HepG2 (cell line): ENCODE results near the gene LDLRAD3. TPM values are rescaled to one million over a fixed set of nuclear protein-coding genes. Genes with fewer than 3 reads are reported as not detected.

ENCODE experiments used
- ATAC-seq: fragments of 200-7000 bp; cut with Tn5 transposase; 3 replicates; pipeline ENCODE4 v1.9.1; 2020; ENCODE audit warnings: mild to moderate bottlenecking, moderate library complexity
- BruUV-seq: library from RNA; stranded (reverse); fragments of 400-500 nt; replicated peaks from 2 replicates; lab custom pipeline; 2021; lab: Mats Ljungman, UMichigan
- CTCF ChIA-PET: fragments of 300-600 bp; formaldehyde crosslinking; extraction: SDS; loops from one replicate; lab custom pipeline; 2021; ENCODE audit warnings: low total read pairs, inconsistent platforms, low intra/inter-chr PET ratio; lab: Yijun Ruan, JAX
- POLR2A ChIA-PET: fragments of 350-600 bp; sonication (Branson Sonifier 250); formaldehyde crosslinking; loops from one replicate; lab custom pipeline; 2020; ENCODE audit warnings: antibody characterized with exemption, inconsistent platforms; lab: Yijun Ruan, JAX
- DNase-seq: peaks from one replicate; pipeline ENCODE4 v3.0.0-alpha.2; 2015; ENCODE audit warnings: low spot score
- FAIRE-seq: peaks from 3 replicates; lab custom pipeline; 2011; peaks lifted over from hg19 to GRCh38; lab: Jason Lieb, UNC
- H2AFZ ChIP-seq: one replicate; pipeline ENCODE4 v1.6.1; 2011; ENCODE audit warnings: low read length, inconsistent platforms
- H3K27ac ChIP-seq: fragments of 300-600 bp; 3 replicates; pipeline ENCODE4 v1.8.0; 2011; ENCODE audit warnings: mixed run types, mild to moderate bottlenecking, mixed read lengths, low read length, inconsistent platforms; ENCODE audit not compliant: insufficient read depth; ENCODE audit errors: extremely low read length
- H3K27me3 ChIP-seq, 2 experiments: fragments of 200-600 bp in 1 of 2; 2 replicates in 1 of 2; 3 replicates in 1 of 2; pipeline versions ENCODE4 v1.6.0 to v1.8.0; 2011; ENCODE audit warnings: low read length in 2 of 2, mild to moderate bottlenecking in 2 of 2, moderate library complexity in 2 of 2, inconsistent platforms in 1 of 2; ENCODE audit not compliant: insufficient read depth in 2 of 2, control insufficient read depth in 1 of 2
- H3K36me3 ChIP-seq, 2 experiments: fragments of 200-600 bp in 1 of 2; replicated peaks in 1 of 2; 2 replicates in 1 of 2; 3 replicates in 1 of 2; pipeline versions ENCODE4 v1.5.1 to v1.8.0; 2011; ENCODE audit warnings: low read length in 2 of 2, inconsistent platforms in 1 of 2; ENCODE audit not compliant: insufficient read depth in 2 of 2, control insufficient read depth in 1 of 2
- H3K4me1 ChIP-seq: 2 replicates; pipeline ENCODE4 v1.5.1; 2012; ENCODE audit warnings: low read length, inconsistent platforms; ENCODE audit not compliant: insufficient read depth
- H3K4me2 ChIP-seq: 2 replicates; pipeline ENCODE4 v1.6.0; 2011; ENCODE audit warnings: low read depth, low read length, inconsistent platforms
- H3K4me3 ChIP-seq, 3 experiments: fragments of 200-600 bp in 1 of 3; sonication (generic), shearing (Covaris generic) in 1 of 3; replicated peaks in 1 of 3; 2 replicates each; pipeline ENCODE4 v1.5.1; 2011 to 2016; ENCODE audit warnings: low read length in 3 of 3, inconsistent platforms in 2 of 3, low read depth in 2 of 3, mild to moderate bottlenecking in 2 of 3, control low read depth in 1 of 3, mixed read lengths in 1 of 3; ENCODE audit not compliant: insufficient read depth in 1 of 3
- H3K79me2 ChIP-seq: one replicate; pipeline ENCODE4 v1.6.1; 2011; ENCODE audit warnings: low read length, inconsistent platforms; ENCODE audit not compliant: insufficient read depth
- H3K9ac ChIP-seq: 2 replicates; pipeline ENCODE4 v1.6.0; 2011; ENCODE audit warnings: mild to moderate bottlenecking, low read depth, low read length, inconsistent platforms; ENCODE audit not compliant: insufficient read depth
- H3K9me3 ChIP-seq: 2 replicates; pipeline ENCODE4 v1.5.1; 2012; ENCODE audit warnings: mild to moderate bottlenecking, low read length
- H4K20me1 ChIP-seq: 2 replicates; pipeline ENCODE4 v1.6.0; 2011; ENCODE audit warnings: inconsistent platforms, mild to moderate bottlenecking, low read length, moderate library complexity; ENCODE audit not compliant: insufficient read depth
- ARNT ChIP-seq: fragments of 450-650 bp; IDR thresholded peaks from 2 replicates; pipeline ENCODE4 v1.6.1; 2017
- CC2D1A ChIP-seq: sonication (generic); formaldehyde crosslinking; IDR thresholded peaks from 2 replicates; pipeline ENCODE4 v1.8.1; 2023; ENCODE audit warnings: mild to moderate bottlenecking, missing genetic modification reagents
- ELF3 ChIP-seq: IDR thresholded peaks from 2 replicates; pipeline ENCODE4 v1.6.1; 2016; ENCODE audit warnings: missing genetic modification reagents, missing compliant biosample characterization
- HOXA7 ChIP-seq: sonication (generic); formaldehyde crosslinking; IDR thresholded peaks from 2 replicates; pipeline ENCODE4 v1.8.1; 2022; ENCODE audit warnings: mild to moderate bottlenecking, missing genetic modification reagents, moderate library complexity
- MIXL1 ChIP-seq: IDR thresholded peaks from 2 replicates; pipeline ENCODE4 v1.6.1; 2016
- NR2F6 ChIP-seq, 2 experiments: IDR thresholded peaks; 2 replicates each; pipeline ENCODE4 v1.6.1; 2016; ENCODE audit warnings: antibody characterized with exemption in 1 of 2, mild to moderate bottlenecking in 1 of 2
- PAF1 ChIP-seq: IDR thresholded peaks from 2 replicates; pipeline ENCODE4 v1.6.1; 2016; ENCODE audit warnings: missing genetic modification reagents, missing compliant biosample characterization
- PCBP1 ChIP-seq: fragments of 200-400 bp; formaldehyde crosslinking; IDR thresholded peaks from 2 replicates; pipeline ENCODE4 v1.6.1; 2017; ENCODE audit warnings: mild to moderate bottlenecking, low read depth, low read length, borderline replicate concordance
- SIN3A ChIP-seq: IDR thresholded peaks from 2 replicates; pipeline ENCODE4 v1.6.1; 2011; ENCODE audit warnings: low read depth, mild to moderate bottlenecking, control low read depth, low read length, borderline replicate concordance
- SMARCE1 ChIP-seq: fragments of 450-650 bp; IDR thresholded peaks from 2 replicates; pipeline ENCODE4 v1.6.1; 2017; ENCODE audit warnings: borderline replicate concordance
- SUZ12 ChIP-seq: fragments of 150-350 bp; IDR thresholded peaks from 2 replicates; pipeline ENCODE4 v1.6.1; 2014; ENCODE audit warnings: low read depth, low read length
- ZBTB7A ChIP-seq: sonication (generic); formaldehyde crosslinking; IDR thresholded peaks from 2 replicates; pipeline ENCODE4 v1.8.0; 2022; ENCODE audit warnings: mild to moderate bottlenecking, missing genetic modification reagents
- ZNF331 ChIP-seq: sonication (generic); formaldehyde crosslinking; IDR thresholded peaks from 2 replicates; pipeline ENCODE4 v1.4.0; 2020; ENCODE audit warnings: missing genetic modification reagents
- ZNF335 ChIP-seq: sonication (generic); formaldehyde crosslinking; IDR thresholded peaks from 2 replicates; pipeline ENCODE4 v1.4.0; 2020; ENCODE audit warnings: missing genetic modification reagents
- ZNF44 ChIP-seq: sonication (generic); formaldehyde crosslinking; IDR thresholded peaks from 2 replicates; pipeline ENCODE4 v1.5.1; 2020; ENCODE audit warnings: mild to moderate bottlenecking, missing genetic modification reagents
- WGBS: methylation state at CpG from one replicate; pipeline ENCODE4 v1.1.6; 2017; ENCODE audit warnings: low lambda C conversion rate; 5-methylcytosine and 5-hydroxymethylcytosine counted together
- in situ Hi-C: cut with HindIII; loops from 2 replicates; pipeline ENCODE4 v1.10.0; 2017; ENCODE audit warnings: low pct_unique_long_range_greater_than_20kb; ENCODE audit not compliant: extremely low pct_ligation_motif_present
- intact Hi-C: fragments of 100-400 bp; cut with micrococcal nuclease; formaldehyde crosslinking; loops from one replicate; pipeline ENCODE4 v1.10.0; 2022; ENCODE audit not compliant: unreplicated experiment
- polyA plus RNA-seq, 8 experiments: library from polyadenylated mRNA; depleted of rRNA in 3 of 8; stranded (reverse) in 7 of 8; unstranded in 1 of 8; fragments of >200 nt; fragmentation: Illumina TruSeq in 4 of 8; extraction: Trizol in 4 of 8; gene quantifications; 2 replicates each; pipeline versions ENCODE4 v1.2.1 to v1.2.3, GENCODE V29; 2011 to 2016; ENCODE audit warnings: low read depth in 4 of 8, missing spikeins in 1 of 8, mixed read lengths in 1 of 8; ENCODE audit not compliant: insufficient read depth in 1 of 8
- total RNA-seq, 5 experiments: library from RNA; depleted of rRNA; stranded (reverse); fragments of >200 nt; fragmentation: Illumina TruSeq; extraction: Trizol; gene quantifications; 2 replicates each; pipeline ENCODE4 v1.2.3, GENCODE V29; 2016; ENCODE audit warnings: low read depth in 1 of 5
- TF ChIP-seq, protein P1 (sequence below): IDR thresholded peaks from 2 replicates; pipeline ENCODE4 v1.6.1; 2016; ENCODE audit warnings: low read depth, control low read depth
- TF ChIP-seq, protein P2 (sequence below): sonication (generic); formaldehyde crosslinking; IDR thresholded peaks from 2 replicates; pipeline ENCODE4 v1.5.0; 2020; ENCODE audit warnings: mild to moderate bottlenecking, missing genetic modification reagents
- TF ChIP-seq, protein P3 (sequence below): sonication (generic); formaldehyde crosslinking; IDR thresholded peaks from 2 replicates; pipeline ENCODE4 v1.8.0; 2022; ENCODE audit warnings: missing genetic modification reagents, mild to moderate bottlenecking, moderate library complexity, borderline replicate concordance

LDLRAD3 gene
- total and polyA plus RNA-seq, 2 of the 13 experiments (the other 11 are each of a cell fraction or from before 2014, with no cell fraction given) = 0.50 to 0.60 TPM

GRCh38 chr11:36249246-36249645 is 305.4 kb downstream of the LDLRAD3 start:
- no TSS peak for BruUV-seq
- TF ChIP-seq HOXA7 (CRISPR knock-in tag) (no peak), ARNT (no peak), MIXL1 (no peak), SUZ12 (no peak), ZNF335 (CRISPR knock-in tag) (no peak), SMARCE1 (no peak), CC2D1A (CRISPR knock-in tag) (no peak), PCBP1 (no peak), ELF3 (CRISPR knock-in tag) (no peak), PAF1 (CRISPR knock-in tag) (no peak), ZNF331 (CRISPR knock-in tag) (no peak), SIN3A (no peak), NR2F6 (IDR thresholded peaks at IDR 0.05) (no peak), NR2F6 (CRISPR knock-in tag; IDR thresholded peaks at IDR 0.05) (no peak), ZNF44 (CRISPR knock-in tag) (no peak), ZBTB7A (no peak)
- TF ChIP-seq, protein P1, sequence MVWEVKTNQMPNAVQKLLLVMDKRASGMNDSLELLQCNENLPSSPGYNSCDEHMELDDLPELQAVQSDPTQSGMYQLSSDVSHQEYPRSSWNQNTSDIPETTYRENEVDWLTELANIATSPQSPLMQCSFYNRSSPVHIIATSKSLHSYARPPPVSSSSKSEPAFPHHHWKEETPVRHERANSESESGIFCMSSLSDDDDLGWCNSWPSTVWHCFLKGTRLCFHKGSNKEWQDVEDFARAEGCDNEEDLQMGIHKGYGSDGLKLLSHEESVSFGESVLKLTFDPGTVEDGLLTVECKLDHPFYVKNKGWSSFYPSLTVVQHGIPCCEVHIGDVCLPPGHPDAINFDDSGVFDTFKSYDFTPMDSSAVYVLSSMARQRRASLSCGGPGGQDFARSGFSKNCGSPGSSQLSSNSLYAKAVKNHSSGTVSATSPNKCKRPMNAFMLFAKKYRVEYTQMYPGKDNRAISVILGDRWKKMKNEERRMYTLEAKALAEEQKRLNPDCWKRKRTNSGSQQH (CRISPR knock-in tag) = no peak
- TF ChIP-seq, protein P2, sequence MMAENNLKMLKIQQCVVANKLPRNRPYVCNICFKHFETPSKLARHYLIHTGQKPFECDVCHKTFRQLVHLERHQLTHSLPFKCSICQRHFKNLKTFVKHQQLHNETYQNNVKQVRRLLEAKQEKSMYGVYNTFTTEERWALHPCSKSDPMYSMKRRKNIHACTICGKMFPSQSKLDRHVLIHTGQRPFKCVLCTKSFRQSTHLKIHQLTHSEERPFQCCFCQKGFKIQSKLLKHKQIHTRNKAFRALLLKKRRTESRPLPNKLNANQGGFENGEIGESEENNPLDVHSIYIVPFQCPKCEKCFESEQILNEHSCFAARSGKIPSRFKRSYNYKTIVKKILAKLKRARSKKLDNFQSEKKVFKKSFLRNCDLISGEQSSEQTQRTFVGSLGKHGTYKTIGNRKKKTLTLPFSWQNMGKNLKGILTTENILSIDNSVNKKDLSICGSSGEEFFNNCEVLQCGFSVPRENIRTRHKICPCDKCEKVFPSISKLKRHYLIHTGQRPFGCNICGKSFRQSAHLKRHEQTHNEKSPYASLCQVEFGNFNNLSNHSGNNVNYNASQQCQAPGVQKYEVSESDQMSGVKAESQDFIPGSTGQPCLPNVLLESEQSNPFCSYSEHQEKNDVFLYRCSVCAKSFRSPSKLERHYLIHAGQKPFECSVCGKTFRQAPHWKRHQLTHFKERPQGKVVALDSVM (CRISPR knock-in tag) = no peak
- TF ChIP-seq, protein P3, sequence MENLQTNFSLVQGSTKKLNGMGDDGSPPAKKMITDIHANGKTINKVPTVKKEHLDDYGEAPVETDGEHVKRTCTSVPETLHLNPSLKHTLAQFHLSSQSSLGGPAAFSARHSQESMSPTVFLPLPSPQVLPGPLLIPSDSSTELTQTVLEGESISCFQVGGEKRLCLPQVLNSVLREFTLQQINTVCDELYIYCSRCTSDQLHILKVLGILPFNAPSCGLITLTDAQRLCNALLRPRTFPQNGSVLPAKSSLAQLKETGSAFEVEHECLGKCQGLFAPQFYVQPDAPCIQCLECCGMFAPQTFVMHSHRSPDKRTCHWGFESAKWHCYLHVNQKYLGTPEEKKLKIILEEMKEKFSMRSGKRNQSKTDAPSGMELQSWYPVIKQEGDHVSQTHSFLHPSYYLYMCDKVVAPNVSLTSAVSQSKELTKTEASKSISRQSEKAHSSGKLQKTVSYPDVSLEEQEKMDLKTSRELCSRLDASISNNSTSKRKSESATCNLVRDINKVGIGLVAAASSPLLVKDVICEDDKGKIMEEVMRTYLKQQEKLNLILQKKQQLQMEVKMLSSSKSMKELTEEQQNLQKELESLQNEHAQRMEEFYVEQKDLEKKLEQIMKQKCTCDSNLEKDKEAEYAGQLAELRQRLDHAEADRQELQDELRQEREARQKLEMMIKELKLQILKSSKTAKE (CRISPR knock-in tag) = no peak
- Histone ChIP-seq H3K4me3 (no peak overlapping the region), H3K27ac (no peak overlapping the region), H3K4me1 (no peaks in the 10 kb centered on the region), H4K20me1 (no peaks in the 10 kb centered on the region), H3K9ac (no peak overlapping the region), H3K36me3 (no peaks in the 10 kb centered on the region), H2AFZ (no peak overlapping the region), H3K4me2 (no peak overlapping the region), H3K9me3 (no peaks in the 10 kb centered on the region), H3K27me3 (0 out of 5 replicates have a peak, but pooled peaks cover 0 to 4% of the 10 kb centered on the region in 2 experiments), H3K79me2 (no peaks in the 10 kb centered on the region)
- WGBS = 13% methylated on average over 2 of the region's 2 CpGs
- DNase-seq = no peak
- intact Hi-C loops (no loop called here), in situ Hi-C loops (no loop called here)
- POLR2A ChIA-PET = no interaction called here
- ATAC-seq = no peak
- CTCF ChIA-PET = no interaction called here
- FAIRE-seq = no peak
